ENCODE results near the gene OR2L13.

The OR2L13 gene

DNA sequence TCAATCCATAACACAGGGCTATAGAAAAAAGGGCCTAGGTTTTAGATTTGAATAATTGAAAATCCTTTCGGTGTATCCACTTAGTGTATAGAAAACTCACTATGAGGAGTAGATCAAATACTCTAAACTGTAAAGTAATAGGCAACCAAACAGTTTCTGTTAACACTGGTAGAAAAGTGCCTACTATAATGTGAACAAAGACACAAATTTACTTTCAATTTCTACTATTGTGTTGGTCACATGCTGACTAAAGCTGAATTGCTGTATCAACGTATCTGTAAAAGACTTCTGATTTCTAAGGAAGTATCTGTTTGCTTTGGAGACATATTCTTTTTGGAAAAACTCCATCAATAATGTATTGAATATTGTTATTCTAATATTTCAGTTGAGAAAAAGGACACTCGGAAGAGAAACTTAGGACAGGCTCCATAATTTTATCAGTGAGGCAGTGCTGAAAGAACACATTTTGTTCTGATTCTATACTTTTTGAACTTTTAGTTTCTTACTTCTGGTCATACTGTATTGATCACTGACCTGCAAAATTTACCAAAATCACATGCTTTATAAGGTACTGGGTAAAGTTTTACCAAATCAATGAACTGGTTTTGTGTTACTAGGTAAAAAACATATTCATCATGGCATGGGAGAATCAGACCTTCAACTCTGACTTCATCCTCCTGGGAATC lies 49.7 kb downstream of the OR2L13 start, which contains the start of gene OR2M5:
Gene OR2M5, plus strand, starts transcription at position 636 of the 686 bp plus-strand sequence. Its CDS starts 0 bp downstream, at position 636.
- TF ChIP-seq EZH2phosphoT487 (IDR thresholded peaks at IDR 0.05; ENCODE audit: low read depth), result no peak
- Histone ChIP-seq H3K79me2 (ENCODE audit: low read length) (no peaks in the 10 kb centered on the region), H3K36me3 (replicated peaks; ENCODE audit: low read depth, low read length) (no peaks in the 10 kb centered on the region), H3K4me3 (ENCODE audit: low read length) (no peak within 1 kb of the TSS), H3K4me1 (ENCODE audit: low read length) (no peaks in the 10 kb centered on the region), H2AFZ (ENCODE audit: low read depth, low read length) (no peak within 1 kb of the TSS), H3K9me3 (ENCODE audit: insufficient read depth, low read length) (no peaks in the 10 kb centered on the region), H3K27ac (ENCODE audit: low read length) (no peak within 1 kb of the TSS), H3K27me3 (ENCODE audit: low read depth, low read length) (no peaks in the 10 kb centered on the region), H4K20me1 (ENCODE audit: insufficient read depth, low read length) (no peaks in the 10 kb centered on the region), H3K4me2 (ENCODE audit: low read length) (no peak within 1 kb of the TSS), H3K9ac (ENCODE audit: low read length) (no peak within 1 kb of the TSS)
